GM10248 (cell line): ENCODE measurements around the gene DDI2.

Experiments used
- CTCF ChIA-PET: fragments of 300-600 bp; sonication (Branson Sonifier 250); formaldehyde crosslinking; extraction: SDS; loops from one replicate; lab custom pipeline; 2021; ENCODE audit warnings: antibody characterized with exemption; lab: Yijun Ruan, JAX
- POLR2A ChIA-PET: fragments of 350-650 bp; sonication (Branson Sonifier 250); formaldehyde crosslinking; extraction: SDS; loops from one replicate; lab custom pipeline; 2020; ENCODE audit warnings: antibody characterized with exemption; lab: Yijun Ruan, JAX
- DNase-seq: peaks from one replicate; pipeline ENCODE4 v3.0.0; 2012; ENCODE audit errors: extremely low spot score
- CTCF ChIP-seq: IDR thresholded peaks from 2 replicates; pipeline ENCODE4 v1.5.1; 2012; ENCODE audit warnings: mild to moderate bottlenecking, low read depth; ENCODE audit errors: extremely low read depth, missing control alignments, control extremely low read depth

DDI2 gene

GRCh38 chr1:15680131-15680530 is 62.9 kb downstream of the DDI2 start:
- ChIA-PET CTCF (interaction anchor here (1.0 to 1.7 kb wide), 4 partner anchors 11 to 61 kb away, joined by 3 to 6 read pairs (median 3); no protein-coding TSS in a partner anchor), POLR2A (no interaction called here)
- DNase-seq: no peak
- no peak for TF ChIP-seq CTCF

GRCh38 chr1:15680561-15681348 is 63.5 kb downstream of the DDI2 start:
- no peak for DNase-seq
- ChIA-PET POLR2A (no interaction called here), CTCF (interaction anchor here (1.2 to 1.7 kb wide), 3 partner anchors 12 to 60 kb away, joined by 3 to 6 read pairs (median 3); no protein-coding TSS in a partner anchor)
- TF ChIP-seq CTCF: no peak

- DNase-seq: no peak
- ChIA-PET CTCF (interaction anchor here (1.2 to 1.3 kb wide), 2 partner anchors 18 to 28 kb away, joined by 3 read pairs; no protein-coding TSS in a partner anchor), POLR2A (interaction anchor here (0.6 to 1.1 kb wide), 4 partner anchors 9 to 48 kb away, joined by 3 to 8 read pairs (median 5); no protein-coding TSS in a partner anchor)
- no peak for TF ChIP-seq CTCF
Observed at GRCh38 chr1:15681349-15682292, 64.4 kb downstream of the DDI2 start.

- ChIA-PET POLR2A (interaction anchor here (1.1 kb wide), 1 partner anchor 18 kb away, joined by 8 read pairs; no protein-coding TSS in a partner anchor), CTCF (no interaction called here)
- no peak for DNase-seq
- TF ChIP-seq CTCF: no peak
Observed at GRCh38 chr1:15682936-15683341, 65.7 kb downstream of the DDI2 start.

GRCh38 chr1:15683345-15684039 is 66.2 kb downstream of the DDI2 start:
- no peak for TF ChIP-seq CTCF

More at GRCh38 chr1:15683345-15684039, 66.2 kb downstream of the DDI2 start:
- CTCF ChIA-PET: no interaction called here
- no peak for DNase-seq
- POLR2A ChIA-PET: no interaction called here
